Stimulated activated CD8-positive, alpha-beta memory T cell treated with anti-CD3 and anti-CD28 coated beads, Interleukin-4, amount 100 ng/mL, for 24 hours (primary cell): ENCODE measurements around the gene ZNF215.
"Not testable (repeated sequence)": the region's sequence is repeated elsewhere in the genome, so short reads cannot be mapped to it uniquely, and the experiment has no call there.

ENCODE experiments used
- DNase-seq: peaks from one replicate; pipeline ENCODE4 v3.0.0-alpha.2; 2020; ENCODE audit warnings: low read depth

Gene ZNF215

GRCh38 chr11:6941970-6942369 is 15.7 kb downstream of the ZNF215 start:
- DNase-seq = no peak

- DNase-seq = no peak
Observed at GRCh38 chr11:6943131-6943530, 16.9 kb downstream of the ZNF215 start.

- DNase-seq = not testable (repeated sequence)
Observed at GRCh38 chr11:6954248-6954647, 28.0 kb downstream of the ZNF215 start.

- no peak for DNase-seq
Observed at GRCh38 chr11:6962141-6962540, 35.9 kb downstream of the ZNF215 start.

GRCh38 chr11:6962673-6963072 is 36.4 kb downstream of the ZNF215 start:
- DNase-seq = no peak

- no peak for DNase-seq
Observed at GRCh38 chr11:6968816-6969215, 42.6 kb downstream of the ZNF215 start.

- DNase-seq = not testable (repeated sequence)
Observed at GRCh38 chr11:6969854-6970253, 43.6 kb downstream of the ZNF215 start.

GRCh38 chr11:6979365-6979764 is 53.1 kb downstream of the ZNF215 start:
- no peak for DNase-seq

- no peak for DNase-seq
Observed at GRCh38 chr11:6986487-6986886, 60.3 kb downstream of the ZNF215 start.

- no peak for DNase-seq
Observed at GRCh38 chr11:6988506-6988905, 62.3 kb downstream of the ZNF215 start.

GRCh38 chr11:6991227-6991626 is 65.0 kb downstream of the ZNF215 start:
- DNase-seq = no peak

- no peak for DNase-seq
Observed at GRCh38 chr11:6992026-6992425, 65.8 kb downstream of the ZNF215 start.

GRCh38 chr11:6992457-6993417 is 66.5 kb downstream of the ZNF215 start:
- no peak for DNase-seq

- no peak for DNase-seq
Observed at GRCh38 chr11:6995703-6996102, 69.5 kb downstream of the ZNF215 start.

- no peak for DNase-seq
Observed at GRCh38 chr11:7004482-7004881, 78.3 kb downstream of the ZNF215 start.
